Right lobe of liver (tissue), 4 donors: ENCODE measurements around the gene CHAMP1.

ENCODE experiments used
- POLR2A ChIP-seq: fragments of 450-650 bp; IDR thresholded peaks from one replicate; pipeline ENCODE4 v1.6.1; 2017; ENCODE audit warnings: antibody characterized with exemption, mild to moderate bottlenecking
- TF ChIP-seq, protein P1 (sequence below), 4 donors: fragments of 200-600 bp in 3 of 4; fragments of 450-650 bp in 1 of 4; IDR thresholded peaks; one replicate each; pipeline versions ENCODE4 v1.5.1 to v1.8.0; 2016 to 2022; ENCODE audit warnings: antibody characterized with exemption in 4 of 4, mild to moderate bottlenecking in 2 of 4
- donor health status: DM: no; HTN: no; CAD: no.
- donor health status: DM: no; HTN: no; CAD: no.
- donor health status: DM: no; HTN: yes; CAD: no.

DNA sequence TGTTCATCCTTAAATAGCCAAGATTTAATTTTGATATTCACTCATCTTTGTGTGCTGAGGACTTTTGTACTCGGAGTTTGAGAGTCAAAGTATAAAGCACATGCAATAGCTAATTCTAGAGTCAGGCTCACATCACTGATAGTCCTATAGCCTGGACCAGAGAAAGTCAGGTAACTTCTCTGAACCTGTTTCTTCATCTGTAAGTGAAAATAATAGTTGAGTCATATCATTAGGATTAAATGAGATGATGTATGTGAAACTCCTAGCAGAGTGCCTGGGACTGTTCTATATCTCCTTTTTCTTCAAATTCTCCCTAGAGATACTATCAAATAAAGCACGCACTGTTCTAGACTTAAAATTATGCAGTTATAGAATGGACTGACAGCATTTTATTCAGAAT lies 9.0 kb downstream of the CHAMP1 start:
- TF ChIP-seq, protein P1, sequence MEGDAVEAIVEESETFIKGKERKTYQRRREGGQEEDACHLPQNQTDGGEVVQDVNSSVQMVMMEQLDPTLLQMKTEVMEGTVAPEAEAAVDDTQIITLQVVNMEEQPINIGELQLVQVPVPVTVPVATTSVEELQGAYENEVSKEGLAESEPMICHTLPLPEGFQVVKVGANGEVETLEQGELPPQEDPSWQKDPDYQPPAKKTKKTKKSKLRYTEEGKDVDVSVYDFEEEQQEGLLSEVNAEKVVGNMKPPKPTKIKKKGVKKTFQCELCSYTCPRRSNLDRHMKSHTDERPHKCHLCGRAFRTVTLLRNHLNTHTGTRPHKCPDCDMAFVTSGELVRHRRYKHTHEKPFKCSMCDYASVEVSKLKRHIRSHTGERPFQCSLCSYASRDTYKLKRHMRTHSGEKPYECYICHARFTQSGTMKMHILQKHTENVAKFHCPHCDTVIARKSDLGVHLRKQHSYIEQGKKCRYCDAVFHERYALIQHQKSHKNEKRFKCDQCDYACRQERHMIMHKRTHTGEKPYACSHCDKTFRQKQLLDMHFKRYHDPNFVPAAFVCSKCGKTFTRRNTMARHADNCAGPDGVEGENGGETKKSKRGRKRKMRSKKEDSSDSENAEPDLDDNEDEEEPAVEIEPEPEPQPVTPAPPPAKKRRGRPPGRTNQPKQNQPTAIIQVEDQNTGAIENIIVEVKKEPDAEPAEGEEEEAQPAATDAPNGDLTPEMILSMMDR (IDR thresholded peaks at IDR 0.05): no peak
- TF ChIP-seq POLR2A: no peak
